D721Med (cell line): ENCODE results near the gene GPR176.

ENCODE experiments used
- DNase-seq: peaks from one replicate; pipeline ENCODE4 v3.0.0; 2011; ENCODE audit warnings: low spot score; ENCODE audit not compliant: insufficient read length
- FAIRE-seq: peaks from 2 replicates; lab custom pipeline; 2011; peaks lifted over from hg19 to GRCh38; lab: Jason Lieb, UNC
- CTCF ChIP-seq: IDR thresholded peaks from 2 replicates; pipeline ENCODE4 v1.5.1; 2012; ENCODE audit warnings: mild to moderate bottlenecking, control low read depth; ENCODE audit not compliant: insufficient read depth; ENCODE audit errors: missing control alignments

Gene GPR176

DNA sequence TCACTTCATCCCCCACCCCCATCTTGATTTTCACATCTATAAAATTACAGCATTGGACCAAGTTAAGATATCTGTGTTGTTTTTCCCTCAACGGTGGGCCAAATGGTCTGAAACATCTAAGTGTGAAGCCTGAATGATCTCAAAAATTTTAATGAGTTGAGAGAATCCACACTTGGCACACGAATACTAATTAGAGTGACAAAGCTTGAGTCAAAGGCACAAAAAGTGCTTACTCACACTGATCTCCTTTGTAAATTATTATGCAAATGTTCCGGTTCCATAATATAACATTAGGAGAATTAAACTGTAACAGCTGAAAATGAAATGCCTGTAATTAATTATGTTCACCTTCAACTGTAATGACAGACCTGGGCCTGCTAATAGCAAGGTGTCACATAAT lies 33.6 kb downstream of the GPR176 start:
- DNase-seq: no peak
- FAIRE-seq: no peak

GRCh38 chr15:39885099-39885777 lies 34.8 kb downstream of the GPR176 start:
- FAIRE-seq (no peak), DNase-seq (no peak)
- no peak for TF ChIP-seq CTCF

More for the DNA sequence above, 33.6 kb downstream of the GPR176 start:
- no peak for TF ChIP-seq CTCF

DNA sequence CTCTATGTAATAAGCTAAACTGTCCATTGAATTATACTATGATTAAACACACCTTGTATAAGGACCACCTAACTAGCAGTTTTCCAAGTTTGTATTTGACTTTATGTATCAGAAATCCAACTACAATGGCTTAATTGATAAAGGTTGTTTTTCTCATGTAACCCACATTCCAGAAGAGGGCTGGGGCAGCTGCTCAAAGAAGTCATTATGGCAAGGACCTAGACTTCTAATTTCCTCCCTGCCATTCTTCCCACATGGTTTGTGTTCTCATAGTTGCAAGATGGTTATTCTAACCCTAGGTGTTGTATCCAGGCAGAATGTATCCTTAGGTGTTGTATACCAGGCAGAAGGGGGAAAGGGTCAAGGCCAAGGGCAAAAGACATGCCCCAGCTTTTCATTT lies 35.7 kb downstream of the GPR176 start:
- TF ChIP-seq CTCF: no peak
- FAIRE-seq (no peak), DNase-seq (no peak)

DNA sequence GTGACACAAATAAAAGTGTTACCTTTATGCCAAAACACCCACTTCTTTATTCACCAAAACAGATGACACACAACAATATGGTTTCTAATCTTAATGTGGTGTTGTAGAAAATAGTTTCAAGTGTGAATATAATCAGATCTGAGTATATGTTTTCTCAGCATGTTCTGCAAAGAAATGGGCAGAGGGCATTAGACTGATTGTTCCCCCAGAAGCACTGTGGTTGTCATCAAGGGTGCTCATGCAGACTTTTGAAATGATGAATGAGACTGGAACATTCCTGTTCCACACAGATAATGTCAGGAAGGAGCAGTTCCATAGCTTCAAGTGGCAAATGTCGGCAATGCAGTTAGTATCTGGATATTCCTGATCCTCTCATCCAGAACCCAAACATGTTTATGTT lies 37.5 kb downstream of the GPR176 start:
- FAIRE-seq: no peak
- DNase-seq: no peak
- no peak for TF ChIP-seq CTCF

DNA sequence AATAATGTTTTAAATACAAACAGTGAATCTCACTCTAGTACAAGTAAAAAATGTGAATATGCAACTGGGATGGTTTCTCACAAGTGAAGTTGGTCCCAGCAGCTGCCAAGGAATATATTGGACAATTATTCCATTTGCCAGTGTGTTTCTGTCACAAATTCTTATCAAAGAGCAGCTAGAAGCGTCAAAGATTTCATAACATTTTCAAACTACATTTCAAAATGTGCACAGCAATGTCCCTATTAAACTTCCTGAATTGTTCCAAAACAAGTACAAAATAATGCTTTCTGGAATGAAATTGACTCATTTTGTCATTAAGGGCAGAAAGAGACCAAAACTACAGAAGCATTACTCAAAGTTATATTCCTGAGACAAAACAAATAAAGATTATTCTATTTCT lies 38.3 kb downstream of the GPR176 start:
- FAIRE-seq (no peak), DNase-seq (no peak)
- no peak for TF ChIP-seq CTCF

- no peak for TF ChIP-seq CTCF
- no peak for DNase-seq
Measured at GRCh38 chr15:39880718-39881387, 39.2 kb downstream of the GPR176 start.

GRCh38 chr15:39878406-39878785 lies 41.7 kb downstream of the GPR176 start:
- FAIRE-seq (no peak), DNase-seq (no peak)
- TF ChIP-seq CTCF: no peak

More at GRCh38 chr15:39880718-39881387, 39.2 kb downstream of the GPR176 start:
- no peak for FAIRE-seq
